SK-N-SH (cell line): ENCODE measurements around the gene EXOC6. TPM values are rescaled to one million over a fixed set of nuclear protein-coding genes. Genes with fewer than 3 reads are reported as not detected.

Source experiments
- CTCF ChIA-PET: fragments of 300-600, 350-600 bp; formaldehyde crosslinking; extraction: SDS; loops from one replicate; lab custom pipeline; 2021; lab: Yijun Ruan, JAX
- POLR2A ChIA-PET: fragments of 350-600 bp; sonication (Branson Sonifier 250); formaldehyde crosslinking; extraction: SDS; loops from one replicate; lab custom pipeline; 2020; ENCODE audit warnings: antibody characterized with exemption, inconsistent platforms; lab: Yijun Ruan, JAX
- DNase-seq: peaks from one replicate; pipeline ENCODE4 v3.0.0; 2012
- H2AFZ ChIP-seq: fragments of 200-600 bp; sonication (generic); 2 replicates; pipeline ENCODE4 v1.8.1; 2016; ENCODE audit warnings: antibody characterized with exemption, mild to moderate bottlenecking, low read depth
- H3F3A ChIP-seq: fragments of 200-600 bp; sonication (generic); replicated peaks from 2 replicates; pipeline ENCODE3; 2016; ENCODE audit warnings: antibody characterized with exemption, mild to moderate bottlenecking; ENCODE audit not compliant: insufficient read depth
- H3K27ac ChIP-seq, 2 experiments: fragments of 200-500 bp in 1 of 2; fragments of 200-600 bp in 1 of 2; sonication (Bioruptor generic) in 1 of 2; sonication (generic), shearing (Covaris generic) in 1 of 2; 2 replicates each; pipeline versions ENCODE4 v1.5.1 to v1.6.1; 2014 to 2016; ENCODE audit warnings: low read depth in 2 of 2, inconsistent platforms in 1 of 2, low read length in 1 of 2, mild to moderate bottlenecking in 1 of 2, mixed read lengths in 1 of 2
- H3K27me3 ChIP-seq: fragments of 200-600 bp; sonication (generic), shearing (Covaris generic); 2 replicates; pipeline ENCODE4 v1.6.1; 2016; ENCODE audit warnings: mixed run types; ENCODE audit not compliant: insufficient read depth
- H3K36me3 ChIP-seq, 2 experiments: fragments of 200-500 bp in 1 of 2; fragments of 200-600 bp in 1 of 2; sonication (Bioruptor generic) in 1 of 2; sonication (generic) in 1 of 2; replicated peaks in 1 of 2; 2 replicates each; pipeline versions ENCODE3 to v1.5.1; 2014 to 2016; ENCODE audit warnings: low read length in 1 of 2, mild to moderate bottlenecking in 1 of 2; ENCODE audit not compliant: insufficient read depth in 2 of 2, control insufficient read depth in 1 of 2
- H3K4me1 ChIP-seq, 2 experiments: fragments of 200-500 bp in 1 of 2; fragments of 200-600 bp in 1 of 2; sonication (Bioruptor generic) in 1 of 2; sonication (generic), shearing (Covaris generic) in 1 of 2; 2 replicates each; pipeline versions ENCODE4 v1.5.1 to v1.6.1; 2014 to 2016; ENCODE audit warnings: low read depth in 1 of 2, low read length in 1 of 2, mixed run types in 1 of 2; ENCODE audit not compliant: insufficient read depth in 2 of 2, control insufficient read depth in 1 of 2
- H3K4me2 ChIP-seq: fragments of 200-600 bp; sonication (generic), shearing (Covaris generic); 2 replicates; pipeline ENCODE4 v1.6.1; 2017; ENCODE audit warnings: mixed run types
- H3K4me3 ChIP-seq, 2 experiments: fragments of 200-500 bp in 1 of 2; fragments of 200-600 bp in 1 of 2; sonication (Bioruptor generic) in 1 of 2; sonication (generic), shearing (Covaris generic) in 1 of 2; 2 replicates each; pipeline versions ENCODE4 v1.5.1 to v1.8.1; 2014 to 2016; ENCODE audit warnings: low read depth in 2 of 2, inconsistent platforms in 1 of 2, low read length in 1 of 2, mild to moderate bottlenecking in 1 of 2, mixed read lengths in 1 of 2, moderate library complexity in 1 of 2
- H3K79me2 ChIP-seq: fragments of 200-600 bp; sonication (generic); 2 replicates; pipeline ENCODE4 v1.8.1; 2017; ENCODE audit warnings: mild to moderate bottlenecking; ENCODE audit not compliant: insufficient read depth
- H3K9ac ChIP-seq: fragments of 200-600 bp; sonication (generic); 2 replicates; pipeline ENCODE4 v1.6.1; 2017; ENCODE audit warnings: mixed run types
- H3K9me2 ChIP-seq: fragments of 200-600 bp; sonication (generic); 2 replicates; pipeline ENCODE4 v1.6.1; 2017; ENCODE audit warnings: mixed run types
- H3K9me3 ChIP-seq: fragments of 200-600 bp; sonication (generic); 2 replicates; pipeline ENCODE4 v1.6.1; 2017; ENCODE audit warnings: mixed run types, mild to moderate bottlenecking, moderate library complexity
- H4K20me1 ChIP-seq: fragments of 200-600 bp; sonication (generic); 2 replicates; pipeline ENCODE4 v1.6.1; 2017; ENCODE audit warnings: mild to moderate bottlenecking, mixed run types; ENCODE audit not compliant: insufficient read depth
- CHD2 ChIP-seq: fragments of 150-350 bp; IDR thresholded peaks from 2 replicates; pipeline ENCODE4 v1.6.1; 2018; ENCODE audit warnings: low read length; ENCODE audit not compliant: partially characterized antibody
- CTCF ChIP-seq: fragments of 200-600 bp; sonication (generic); IDR thresholded peaks from 2 replicates; pipeline ENCODE4 v1.6.1; 2017; ENCODE audit warnings: antibody characterized with exemption, mild to moderate bottlenecking, moderate library complexity
- ELF1 ChIP-seq: IDR thresholded peaks from 2 replicates; pipeline ENCODE4 v1.4.0; 2012
- EP300 ChIP-seq, 2 experiments: IDR thresholded peaks; 2 replicates each; pipeline versions ENCODE4 v1.4.0 to v1.6.1; 2012; ENCODE audit warnings: borderline replicate concordance in 1 of 2, low read depth in 1 of 2, low read length in 1 of 2
- EZH2phosphoT487 ChIP-seq: fragments of 200-600 bp; sonication (generic); IDR thresholded peaks from 2 replicates; pipeline ENCODE4 v1.6.1; 2017; ENCODE audit warnings: low read depth, mixed run types, mild to moderate bottlenecking, antibody characterized with exemption, moderate library complexity, borderline replicate concordance
- FOSL2 ChIP-seq: IDR thresholded peaks from 2 replicates; pipeline ENCODE4 v1.4.0; 2012; ENCODE audit warnings: low read depth, mild to moderate bottlenecking, moderate library complexity, borderline replicate concordance
- FOXJ3 ChIP-seq: sonication (generic); formaldehyde crosslinking; IDR thresholded peaks from 2 replicates; pipeline ENCODE4 v1.5.1; 2020; ENCODE audit warnings: mild to moderate bottlenecking, missing genetic modification reagents
- GATA2 ChIP-seq: sonication (generic); formaldehyde crosslinking; IDR thresholded peaks from 2 replicates; pipeline ENCODE4 v1.5.0; 2020; ENCODE audit warnings: mild to moderate bottlenecking, missing genetic modification reagents
- JUND ChIP-seq: IDR thresholded peaks from 2 replicates; pipeline ENCODE4 v1.4.0; 2012
- MXI1 ChIP-seq: IDR thresholded peaks from 2 replicates; pipeline ENCODE4 v1.6.1; 2012; ENCODE audit warnings: mild to moderate bottlenecking, low read depth, low read length, improper control_type of control experiment
- PBX3 ChIP-seq: IDR thresholded peaks from 2 replicates; pipeline ENCODE4; 2012
- POLR2AphosphoS5 ChIP-seq: IDR thresholded peaks from 2 replicates; pipeline ENCODE4 v1.6.1; 2012; ENCODE audit warnings: low read depth, low read length
- RXRA ChIP-seq: IDR thresholded peaks from 2 replicates; pipeline ENCODE4 v1.4.0; 2012; ENCODE audit warnings: low read depth, mild to moderate bottlenecking, borderline replicate concordance
- SMC3 ChIP-seq: IDR thresholded peaks from 2 replicates; pipeline ENCODE4 v1.6.1; 2012; ENCODE audit warnings: low read depth, low read length, improper control_type of control experiment
- TAF1 ChIP-seq: IDR thresholded peaks from 2 replicates; pipeline ENCODE4 v1.6.1; 2012; ENCODE audit warnings: low read depth, mild to moderate bottlenecking, low read length, moderate library complexity, borderline replicate concordance
- TEAD4 ChIP-seq: IDR thresholded peaks from 2 replicates; pipeline ENCODE4 v1.4.0; 2012; ENCODE audit warnings: mild to moderate bottlenecking, borderline replicate concordance; ENCODE audit not compliant: insufficient read depth
- USF1 ChIP-seq: IDR thresholded peaks from 2 replicates; pipeline ENCODE4 v1.4.0; 2012; ENCODE audit warnings: low read depth, borderline replicate concordance
- USF2 ChIP-seq: fragments of 150-350 bp; IDR thresholded peaks from 2 replicates; pipeline ENCODE4 v1.6.1; 2017; ENCODE audit warnings: antibody characterized with exemption, low read length, low read depth, borderline replicate concordance
- ZBTB33 ChIP-seq: IDR thresholded peaks from 2 replicates; pipeline ENCODE4 v1.4.0; 2012; ENCODE audit warnings: low read depth, borderline replicate concordance
- WGBS: methylation state at CpG from one replicate; pipeline ENCODE4 v1.1.6; 2017; ENCODE audit warnings: low lambda C conversion rate; 5-methylcytosine and 5-hydroxymethylcytosine counted together
- polyA plus RNA-seq, 3 experiments: library from polyadenylated mRNA; depleted of rRNA; stranded (reverse); fragments of >200 nt; gene quantifications; 2 replicates each; pipeline ENCODE4 v1.2.3, GENCODE V29; 2012

EXOC6 gene
- polyA plus RNA-seq, 1 of the 3 experiments (the other 2 are of a cell fraction) = 2.3 TPM

GRCh38 chr10:92867235-92867634 is 18.9 kb downstream of the EXOC6 start:
- Histone ChIP-seq H3K79me2 (peaks cover 3% of the 10 kb centered on the region; the same call in 1 of the 2 replicates), H3K27ac (no peak overlapping the region), H3K9ac (no peak overlapping the region), H3F3A (no peaks in the 10 kb centered on the region), H3K4me3 (no peak overlapping the region), H3K36me3 (no peaks in the 10 kb centered on the region), H3K4me2 (no peak overlapping the region), H2AFZ (no peak overlapping the region), H4K20me1 (no peaks in the 10 kb centered on the region), H3K27me3 (no peaks in the 10 kb centered on the region)
- POLR2A ChIA-PET = no interaction called here
- 85% methylated on average over 3 of the region's 3 CpGs for WGBS
- TF ChIP-seq EP300 (IDR thresholded peaks at IDR 0.05; ENCODE audit: borderline replicate concordance in 1 of 2, low read depth in 1 of 2, low read length in 1 of 2) = no peak
- TF ChIP-seq MXI1 = no peak
- no peak for TF ChIP-seq SMC3
- TF ChIP-seq TEAD4 = no peak
- no peak for TF ChIP-seq USF1
- TF ChIP-seq RXRA = no peak
- TF ChIP-seq ZBTB33 = no peak
- TF ChIP-seq PBX3 = no peak
- no peak for TF ChIP-seq ELF1
- no peak for TF ChIP-seq POLR2AphosphoS5
- TF ChIP-seq, all 33 proteins: peak for 0
- H3K9me3 ChIP-seq = no peaks in the 10 kb centered on the region
- no peaks in the 10 kb centered on the region for H3K4me1 ChIP-seq
- CTCF ChIA-PET = interaction anchor here (1.2 to 2.4 kb wide), 3 partner anchors 10 to 510 kb away, joined by 3 to 11 read pairs (median 5); no protein-coding TSS in a partner anchor
- no peaks in the 10 kb centered on the region for H3K9me2 ChIP-seq
- no peak for DNase-seq

- H3K4me3 ChIP-seq = no peak overlapping the region
- H3K27me3 ChIP-seq = no peaks in the 10 kb centered on the region
- H2AFZ ChIP-seq = no peak overlapping the region
- no peak for TF ChIP-seq TEAD4
- no peak for TF ChIP-seq JUND
- TF ChIP-seq USF2 = no peak
- TF ChIP-seq TAF1 = no peak
- TF ChIP-seq FOXJ3 (CRISPR knock-in tag) = no peak
- no peak for TF ChIP-seq CTCF
- no peak for TF ChIP-seq EP300 (IDR thresholded peaks at IDR 0.05; ENCODE audit: borderline replicate concordance in 1 of 2, low read depth in 1 of 2, low read length in 1 of 2)
- no peak for TF ChIP-seq FOSL2
- no peak for TF ChIP-seq GATA2 (CRISPR knock-in tag)
- TF ChIP-seq USF1 = no peak
- no peak for TF ChIP-seq CHD2
- TF ChIP-seq EZH2phosphoT487 = no peak
- no peak overlapping the region for H3K9ac ChIP-seq
- CTCF ChIA-PET = interaction anchor here (0.6 to 2.7 kb wide), 5 partner anchors 9 to 614 kb away, joined by 3 to 11 read pairs (median 5); partner anchors contain the start of gene MYOF
- no peak overlapping the region for H3K27ac ChIP-seq
- peaks cover 0 to under 1% of the 10 kb centered on the region in 2 experiments; a peak in 1 of 4 replicates for H3K4me1 ChIP-seq
- 67% methylated on average over 3 of the region's 3 CpGs for WGBS
- H3K9me2 ChIP-seq = no peaks in the 10 kb centered on the region
- no peaks in the 10 kb centered on the region for H3F3A ChIP-seq
- DNase-seq = no peak
- no peaks in the 10 kb centered on the region for H3K36me3 ChIP-seq
- H3K79me2 ChIP-seq = peaks cover 3% of the 10 kb centered on the region; the same call in 1 of the 2 replicates
- no peaks in the 10 kb centered on the region for H3K9me3 ChIP-seq
- no peaks in the 10 kb centered on the region for H4K20me1 ChIP-seq
- POLR2A ChIA-PET = no interaction called here
- no peak overlapping the region for H3K4me2 ChIP-seq
These were observed 19.7 kb downstream of the EXOC6 start for GRCh38 chr10:92868036-92868435.
